Left ventricle myocardium inferior (tissue), 1 donor: ENCODE data around the gene SLC9A2. TPM values are rescaled to one million over a fixed set of nuclear protein-coding genes. Genes with fewer than 3 reads are reported as not detected.

ENCODE experiments used
- DNase-seq: peaks from one replicate; pipeline ENCODE4 v3.0.0-alpha.2; 2020
- H3K27ac ChIP-seq: fragments of 200-600 bp; replicated peaks from 2 replicates; pipeline ENCODE4 v1.8.0; 2021
- H3K27me3 ChIP-seq: fragments of 200-600 bp; 2 replicates; pipeline ENCODE4 v1.8.0; 2021; ENCODE audit warnings: low read depth
- H3K36me3 ChIP-seq: fragments of 200-600 bp; 2 replicates; pipeline ENCODE4 v1.8.0; 2021
- H3K4me1 ChIP-seq: fragments of 200-600 bp; 2 replicates; pipeline ENCODE4 v1.8.0; 2021
- H3K4me3 ChIP-seq: fragments of 200-600 bp; 2 replicates; pipeline ENCODE4 v1.8.0; 2021; ENCODE audit warnings: mild to moderate bottlenecking, moderate library complexity
- H3K9me3 ChIP-seq: fragments of 200-600 bp; replicated peaks from 2 replicates; pipeline ENCODE4 v1.8.0; 2021
- CTCF ChIP-seq: fragments of 200-600 bp; IDR thresholded peaks from 2 replicates; pipeline ENCODE4 v1.8.0; 2021; ENCODE audit warnings: antibody characterized with exemption, mild to moderate bottlenecking, borderline replicate concordance
- intact Hi-C: fragments of 100-400 bp; cut with micrococcal nuclease; formaldehyde crosslinking; loops from one replicate; pipeline ENCODE4 v1.11.0; 2022
- total RNA-seq: library from RNA; stranded (reverse); fragmentation: NEBNext Ultra II Directional; extraction: Animal tissue kit (Norgen Biotek cat#: 25700); gene quantifications from one replicate; pipeline ENCODE4 v1.2.1, GENCODE V29; 2021
- donor health status: DM: no; HTN: yes; CAD: no; lungs with severe emphysema.

SLC9A2 gene
- total RNA-seq, 1 donor from 2014 or later, result 0.25 TPM

- H3K4me1 ChIP-seq, result no peaks in the 10 kb centered on the region
- H3K4me3 ChIP-seq, result no peak overlapping the region
- H3K36me3 ChIP-seq, result no peaks in the 10 kb centered on the region
- no peaks in the 10 kb centered on the region for H3K9me3 ChIP-seq
- no peak for TF ChIP-seq CTCF
- no peak overlapping the region for H3K27ac ChIP-seq
- intact Hi-C loops, result loop anchor here (5.0 kb wide), 1 partner anchor 57 kb away; no protein-coding TSS in a partner anchor
- H3K27me3 ChIP-seq, result no peaks in the 10 kb centered on the region
- no peak for DNase-seq
Measured at GRCh38 chr2:102749938-102750337, 130.6 kb downstream of the SLC9A2 start.

- H3K4me3 ChIP-seq, result no peak overlapping the region
- H3K4me1 ChIP-seq, result peaks cover 15% of the 10 kb centered on the region
- TF ChIP-seq CTCF, result peak; percentile 84
- DNase-seq, result no peak
- H3K36me3 ChIP-seq, result no peaks in the 10 kb centered on the region
- H3K9me3 ChIP-seq, result no peaks in the 10 kb centered on the region
- intact Hi-C loops, result loop anchor here (5.0 kb wide), 1 partner anchor 54 kb away; no protein-coding TSS in a partner anchor
- H3K27ac ChIP-seq, result no peak overlapping the region
- no peaks in the 10 kb centered on the region for H3K27me3 ChIP-seq
Measured at GRCh38 chr2:102753563-102754159, 134.3 kb downstream of the SLC9A2 start.

GRCh38 chr2:102754456-102755145 is 135.2 kb downstream of the SLC9A2 start:
- no peaks in the 10 kb centered on the region for H3K36me3 ChIP-seq
- TF ChIP-seq CTCF, result no peak
- DNase-seq, result no peak
- intact Hi-C loops, result loop anchor here (5.0 kb wide), 1 partner anchor 53 kb away; no protein-coding TSS in a partner anchor
- H3K9me3 ChIP-seq, result no peaks in the 10 kb centered on the region
- no peaks in the 10 kb centered on the region for H3K27me3 ChIP-seq
- no peak overlapping the region for H3K4me3 ChIP-seq
- peak overlapping the region; percentile 53 for H3K27ac ChIP-seq
- peaks cover 21% of the 10 kb centered on the region for H3K4me1 ChIP-seq

GRCh38 chr2:102755284-102755683 is 135.9 kb downstream of the SLC9A2 start:
- Histone ChIP-seq H3K27ac (peak overlapping the region; percentile 53), H3K4me1 (peaks cover 28% of the 10 kb centered on the region), H3K9me3 (no peaks in the 10 kb centered on the region), H3K36me3 (no peaks in the 10 kb centered on the region), H3K4me3 (no peak overlapping the region), H3K27me3 (no peaks in the 10 kb centered on the region)
- TF ChIP-seq CTCF, result no peak
- no peak for DNase-seq
- intact Hi-C loops, result no loop called here

GRCh38 chr2:102758439-102758838 is 139.1 kb downstream of the SLC9A2 start:
- Histone ChIP-seq H3K9me3 (no peaks in the 10 kb centered on the region), H3K27me3 (no peaks in the 10 kb centered on the region), H3K27ac (no peak overlapping the region), H3K4me3 (no peak overlapping the region), H3K36me3 (no peaks in the 10 kb centered on the region), H3K4me1 (peaks cover 43% of the 10 kb centered on the region)
- intact Hi-C loops, result no loop called here
- DNase-seq, result no peak
- no peak for TF ChIP-seq CTCF

Other genes starting within 250 kb of the SLC9A2 start
- gene IL18RAP, start 196.4 kb upstream of the SLC9A2 start, total RNA-seq, result 0.30 TPM
- gene SLC9A4, start 146.3 kb upstream of the SLC9A2 start, total RNA-seq, result not detected
- 174 TPM for gene TMEM182, start 142.5 kb downstream of the SLC9A2 start, total RNA-seq